CD4-positive, alpha-beta T cell treated with Interleukin-4 for 1 hour (primary cell): ENCODE measurements around the gene MAP4.

Source experiments
- DNase-seq, 2 donors: peaks; one replicate each; pipeline ENCODE4 v3.0.0-alpha.2; 2020 to 2022

Gene MAP4

DNA sequence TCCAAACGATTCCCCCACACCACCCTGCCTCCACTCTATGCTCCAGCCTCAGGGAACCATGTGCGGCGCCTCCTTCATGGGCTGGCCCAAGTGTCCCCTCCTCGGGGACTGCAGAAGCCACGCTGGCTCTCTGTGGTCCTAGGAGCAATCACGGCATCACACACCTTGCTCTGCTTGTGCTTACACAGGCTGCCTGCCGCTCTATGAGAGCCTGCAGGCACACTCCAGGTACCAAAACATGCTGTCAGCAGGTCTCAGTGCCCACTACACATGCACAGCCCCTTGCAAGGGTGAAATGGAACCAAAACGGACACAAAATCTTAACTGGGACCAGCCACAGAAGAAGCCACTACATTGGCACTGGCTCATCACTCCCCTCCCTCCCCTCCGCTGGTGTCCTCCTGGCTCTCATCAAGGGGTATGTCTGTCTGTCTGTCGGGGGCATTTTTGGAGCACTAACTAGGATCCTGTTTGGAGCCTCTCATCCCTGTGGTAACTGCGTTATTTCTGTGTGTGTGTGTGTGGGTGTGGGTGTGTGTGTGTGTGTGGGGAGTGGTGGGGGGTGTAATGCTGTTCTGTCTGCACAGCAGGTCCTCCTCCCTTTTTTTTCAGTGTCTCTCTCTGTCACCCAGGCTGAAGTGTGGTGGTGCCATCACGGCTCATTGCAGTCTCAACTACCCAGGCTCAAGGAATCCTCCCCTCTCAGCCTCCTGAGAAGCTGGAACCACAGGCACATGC is 152.7 kb downstream of the MAP4 start:
- no peak for DNase-seq

DNA sequence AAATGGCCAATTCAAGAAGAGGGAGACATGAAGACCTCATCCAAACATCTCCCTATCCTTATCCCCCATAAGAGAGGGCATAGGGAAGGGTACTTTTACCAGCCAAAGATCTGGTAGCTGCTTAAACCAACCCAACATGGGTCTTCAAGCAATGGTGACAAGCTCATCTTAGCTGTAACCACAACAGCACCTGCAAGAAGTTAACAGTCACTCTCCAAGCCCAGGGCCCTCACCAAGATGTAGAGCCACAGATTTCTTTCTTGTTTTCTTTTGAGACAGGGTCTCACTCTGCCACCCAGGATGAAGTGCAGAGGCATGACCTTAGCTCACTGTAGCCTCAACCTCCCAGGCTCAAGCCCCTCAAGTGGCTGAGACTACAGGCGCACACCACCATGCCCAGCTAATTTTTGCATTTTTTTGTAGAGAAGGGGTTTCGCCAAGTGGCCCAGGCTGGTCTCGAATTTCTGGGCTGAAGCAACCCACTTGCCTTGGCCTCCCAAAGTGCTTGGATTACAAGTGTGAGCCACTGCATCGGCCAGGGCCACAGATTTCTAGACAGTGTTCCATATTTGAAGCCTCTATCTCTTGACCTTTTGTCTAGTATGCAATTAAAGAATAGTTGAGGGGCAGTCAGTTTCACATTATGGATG is 156.1 kb downstream of the MAP4 start:
- no peak for DNase-seq

- DNase-seq = no peak
These were observed 159.1 kb downstream of the MAP4 start for GRCh38 chr3:47857151-47857550.

- no peak for DNase-seq
These were observed 159.5 kb downstream of the MAP4 start for GRCh38 chr3:47856669-47857068.

GRCh38 chr3:47855461-47856383 is 160.5 kb downstream of the MAP4 start:
- no peak for DNase-seq

- DNase-seq = no peak
These were observed 161.3 kb downstream of the MAP4 start for GRCh38 chr3:47854720-47855455.

- no peak for DNase-seq
These were observed 161.9 kb downstream of the MAP4 start for GRCh38 chr3:47854267-47854666.

- no peak for DNase-seq
These were observed 163.3 kb downstream of the MAP4 start for GRCh38 chr3:47852604-47853602.

DNA sequence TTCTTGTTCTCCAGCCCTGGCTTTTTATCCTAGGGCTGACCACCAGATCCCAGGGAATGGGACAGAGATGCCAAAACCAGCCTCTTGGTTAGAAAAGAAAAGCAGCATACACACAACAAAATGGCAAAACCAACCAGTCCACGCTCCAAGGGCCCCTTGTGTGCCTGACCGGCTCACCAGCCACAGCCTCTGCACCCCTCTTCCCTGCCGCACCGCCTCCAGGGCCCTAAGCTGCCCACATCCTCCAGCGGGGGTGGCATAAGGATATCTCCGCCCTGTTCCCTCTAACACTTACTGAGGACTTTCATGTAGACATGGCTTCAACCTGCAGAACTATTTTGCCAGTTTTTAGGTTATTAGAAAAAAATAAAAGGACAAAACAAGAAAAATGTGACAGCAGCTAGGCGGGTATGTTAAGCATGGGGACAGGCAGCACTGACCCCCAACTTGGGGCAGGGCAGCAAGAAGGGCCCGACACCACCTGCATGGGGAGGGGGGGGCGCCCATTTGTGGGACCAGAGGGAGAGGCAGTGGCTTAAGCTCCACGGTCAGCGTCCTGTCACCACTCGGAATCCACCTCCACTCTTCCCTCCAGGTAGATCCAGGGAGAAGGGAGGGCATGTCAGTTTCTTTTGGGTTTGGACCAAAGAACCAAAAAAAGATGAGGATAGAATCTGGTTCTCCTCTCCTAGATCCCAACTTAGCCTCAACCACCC is 164.2 kb downstream of the MAP4 start:
- no peak for DNase-seq

- no peak for DNase-seq
These were observed 165.4 kb downstream of the MAP4 start for GRCh38 chr3:47850564-47851410.

DNA sequence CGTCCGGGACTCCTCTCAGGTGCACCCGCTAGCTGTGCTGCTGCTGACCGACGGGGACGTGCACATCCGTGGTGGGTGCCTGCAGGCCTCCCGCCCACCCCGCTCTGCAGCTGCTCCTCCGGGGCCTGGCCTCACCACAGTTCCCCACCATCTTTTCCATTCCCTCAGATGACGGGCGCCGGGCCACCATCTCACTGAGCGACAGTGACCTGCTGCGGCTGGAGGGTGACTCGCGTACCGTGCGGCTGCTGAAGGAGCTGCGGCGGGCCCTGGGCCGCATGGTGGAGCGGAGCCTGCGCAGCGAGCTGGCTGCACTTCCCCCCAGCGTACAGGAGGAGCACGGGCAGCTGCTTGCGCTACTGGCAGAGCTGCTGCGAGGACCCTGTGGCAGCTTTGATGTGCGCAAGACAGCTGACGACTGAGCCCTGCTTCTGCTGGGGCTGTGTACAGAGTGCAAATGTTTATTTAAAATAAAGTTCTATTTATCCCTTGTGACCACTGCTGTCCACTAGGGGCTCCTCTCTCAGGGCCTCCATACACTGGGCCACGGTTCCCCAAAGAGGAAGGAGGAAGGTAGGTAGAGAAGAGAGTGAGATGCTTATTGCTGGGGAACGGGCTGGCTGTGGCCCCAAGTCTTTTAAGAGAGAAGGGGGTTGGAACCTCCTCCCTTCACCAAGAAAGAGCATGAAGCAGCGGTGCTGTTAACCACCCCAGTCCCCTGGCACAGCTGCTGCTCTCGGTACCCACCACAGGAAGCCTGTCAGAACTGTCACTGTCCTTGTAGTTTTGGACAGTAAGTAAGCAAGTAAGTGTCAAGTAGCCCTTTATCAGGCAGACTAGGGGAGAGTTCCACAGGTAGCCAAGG is 166.3 kb downstream of the MAP4 start:
- DNase-seq = no peak

- DNase-seq = no peak
These were observed 167.0 kb downstream of the MAP4 start for GRCh38 chr3:47849186-47849698.

GRCh38 chr3:47848599-47849117 is 167.6 kb downstream of the MAP4 start:
- DNase-seq = no peak

DNA sequence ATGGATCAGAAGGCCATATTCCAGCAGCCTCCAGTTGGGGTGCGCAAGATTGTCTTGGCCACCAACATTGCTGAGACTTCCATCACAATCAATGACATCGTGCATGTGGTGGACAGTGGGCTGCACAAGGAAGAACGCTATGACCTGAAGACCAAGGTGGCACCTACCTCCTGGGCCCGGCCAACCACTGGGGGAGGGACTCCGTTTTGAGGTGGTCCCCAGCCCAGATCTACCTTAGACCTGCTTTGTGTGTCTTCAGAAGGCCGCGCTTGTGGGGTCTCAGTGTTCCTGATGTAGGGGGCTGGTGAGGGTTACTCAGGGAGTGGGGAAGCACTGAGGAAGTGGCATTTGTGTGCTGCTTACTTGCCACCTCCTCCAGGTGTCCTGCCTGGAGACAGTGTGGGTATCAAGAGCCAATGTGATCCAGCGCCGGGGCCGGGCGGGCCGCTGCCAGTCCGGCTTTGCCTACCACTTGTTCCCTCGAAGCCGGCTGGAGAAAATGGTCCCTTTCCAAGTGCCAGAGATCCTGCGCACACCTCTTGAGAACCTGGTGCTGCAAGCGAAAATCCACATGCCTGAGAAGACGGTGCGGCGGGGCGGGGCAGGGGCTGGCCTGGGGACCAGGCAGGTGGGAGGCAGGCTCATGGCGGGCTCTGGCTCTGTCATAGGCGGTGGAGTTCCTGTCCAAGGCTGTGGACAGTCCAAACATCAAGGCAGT is 168.3 kb downstream of the MAP4 start:
- DNase-seq = no peak

- no peak for DNase-seq
These were observed 169.0 kb downstream of the MAP4 start for GRCh38 chr3:47847260-47847659.

- no peak for DNase-seq
These were observed 169.4 kb downstream of the MAP4 start for GRCh38 chr3:47846880-47847248.

GRCh38 chr3:47846186-47846879 is 169.9 kb downstream of the MAP4 start:
- DNase-seq = no peak
